Transverse colon (tissue), 3 donors: ENCODE results near the gene LMOD2.

ENCODE experiments used
- POLR2A ChIP-seq: fragments of 450-650 bp; IDR thresholded peaks from one replicate; pipeline ENCODE4 v1.6.1; 2016; ENCODE audit warnings: antibody characterized with exemption, mild to moderate bottlenecking, moderate library complexity
- TF ChIP-seq, protein P1 (sequence below), 5 experiments: fragments of 200-600 bp in 3 of 5; fragments of 450-650 bp in 2 of 5; sonication (generic) in 3 of 5; IDR thresholded peaks; 1 replicate in 2 of 5; 2 replicates in 3 of 5; pipeline ENCODE4 v1.5.1; 2016 to 2017; ENCODE audit warnings: antibody characterized with exemption in 5 of 5, inconsistent platforms in 3 of 5, mild to moderate bottlenecking in 2 of 5, moderate library complexity in 1 of 5

DNA sequence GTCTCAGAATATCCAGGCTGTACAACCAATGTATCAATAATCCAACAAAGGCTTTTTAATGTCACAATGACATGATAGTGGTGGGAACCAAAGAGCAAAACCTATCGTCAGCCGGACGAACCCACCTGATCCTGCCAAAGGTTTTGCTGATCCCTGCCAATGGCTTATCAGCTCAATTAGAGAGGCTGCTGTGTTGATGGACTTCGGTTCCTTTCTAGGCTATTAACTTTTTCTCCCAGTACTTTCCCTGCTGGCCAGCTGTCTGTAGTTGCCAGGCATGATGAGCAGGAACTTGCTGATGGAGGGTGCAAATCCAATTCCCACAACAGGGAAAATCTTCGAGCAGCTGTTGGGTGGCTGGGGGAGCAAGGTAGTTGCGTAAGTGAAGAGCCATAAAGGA lies 2.4 kb downstream of the LMOD2 start:
- TF ChIP-seq, protein P1, sequence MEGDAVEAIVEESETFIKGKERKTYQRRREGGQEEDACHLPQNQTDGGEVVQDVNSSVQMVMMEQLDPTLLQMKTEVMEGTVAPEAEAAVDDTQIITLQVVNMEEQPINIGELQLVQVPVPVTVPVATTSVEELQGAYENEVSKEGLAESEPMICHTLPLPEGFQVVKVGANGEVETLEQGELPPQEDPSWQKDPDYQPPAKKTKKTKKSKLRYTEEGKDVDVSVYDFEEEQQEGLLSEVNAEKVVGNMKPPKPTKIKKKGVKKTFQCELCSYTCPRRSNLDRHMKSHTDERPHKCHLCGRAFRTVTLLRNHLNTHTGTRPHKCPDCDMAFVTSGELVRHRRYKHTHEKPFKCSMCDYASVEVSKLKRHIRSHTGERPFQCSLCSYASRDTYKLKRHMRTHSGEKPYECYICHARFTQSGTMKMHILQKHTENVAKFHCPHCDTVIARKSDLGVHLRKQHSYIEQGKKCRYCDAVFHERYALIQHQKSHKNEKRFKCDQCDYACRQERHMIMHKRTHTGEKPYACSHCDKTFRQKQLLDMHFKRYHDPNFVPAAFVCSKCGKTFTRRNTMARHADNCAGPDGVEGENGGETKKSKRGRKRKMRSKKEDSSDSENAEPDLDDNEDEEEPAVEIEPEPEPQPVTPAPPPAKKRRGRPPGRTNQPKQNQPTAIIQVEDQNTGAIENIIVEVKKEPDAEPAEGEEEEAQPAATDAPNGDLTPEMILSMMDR (IDR thresholded peaks at IDR 0.05): no peak
- no peak for TF ChIP-seq POLR2A
